ENCODE results near the gene TSPAN18. TPM values are rescaled to one million over a fixed set of nuclear protein-coding genes. Genes with fewer than 3 reads are reported as not detected.

TSPAN18 gene
- total RNA-seq, 1 donor from 2014 or later: 52.8 TPM

DNA sequence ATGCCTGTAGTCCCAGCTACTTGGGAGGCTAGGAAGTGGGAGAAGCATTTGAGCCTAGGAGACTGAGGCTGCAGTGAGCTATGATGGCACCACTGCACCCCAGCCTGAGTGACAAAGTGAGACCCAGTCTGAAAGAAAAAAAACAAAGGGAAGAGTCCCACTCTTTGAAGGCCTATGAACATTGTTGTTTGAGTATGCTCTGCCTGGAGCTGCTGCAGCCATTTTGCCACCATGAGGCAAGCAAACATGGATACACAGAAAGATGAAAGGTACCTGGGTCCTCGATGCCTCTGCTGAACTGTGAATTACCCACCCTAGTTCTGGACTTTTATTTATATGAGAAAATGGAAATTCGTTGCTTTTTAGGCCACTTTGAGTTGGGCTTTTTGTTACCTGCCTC, 19.7 kb upstream of the TSPAN18 start:
- Mint-ChIP-seq H3K9me3 (peaks cover 8% of the 10 kb centered on the region), H3K27ac (no peak overlapping the region), H3K36me3 (no peaks in the 10 kb centered on the region), H3K4me3 (no peak overlapping the region), H3K27me3 (peaks cover 8% of the 10 kb centered on the region), H3K4me1 (ENCODE audit: unreplicated experiment) (peaks cover 18% of the 10 kb centered on the region)
- DNase-seq (ENCODE audit: extremely low spot score, unreplicated experiment): no peak
- TF ChIP-seq, protein P1, sequence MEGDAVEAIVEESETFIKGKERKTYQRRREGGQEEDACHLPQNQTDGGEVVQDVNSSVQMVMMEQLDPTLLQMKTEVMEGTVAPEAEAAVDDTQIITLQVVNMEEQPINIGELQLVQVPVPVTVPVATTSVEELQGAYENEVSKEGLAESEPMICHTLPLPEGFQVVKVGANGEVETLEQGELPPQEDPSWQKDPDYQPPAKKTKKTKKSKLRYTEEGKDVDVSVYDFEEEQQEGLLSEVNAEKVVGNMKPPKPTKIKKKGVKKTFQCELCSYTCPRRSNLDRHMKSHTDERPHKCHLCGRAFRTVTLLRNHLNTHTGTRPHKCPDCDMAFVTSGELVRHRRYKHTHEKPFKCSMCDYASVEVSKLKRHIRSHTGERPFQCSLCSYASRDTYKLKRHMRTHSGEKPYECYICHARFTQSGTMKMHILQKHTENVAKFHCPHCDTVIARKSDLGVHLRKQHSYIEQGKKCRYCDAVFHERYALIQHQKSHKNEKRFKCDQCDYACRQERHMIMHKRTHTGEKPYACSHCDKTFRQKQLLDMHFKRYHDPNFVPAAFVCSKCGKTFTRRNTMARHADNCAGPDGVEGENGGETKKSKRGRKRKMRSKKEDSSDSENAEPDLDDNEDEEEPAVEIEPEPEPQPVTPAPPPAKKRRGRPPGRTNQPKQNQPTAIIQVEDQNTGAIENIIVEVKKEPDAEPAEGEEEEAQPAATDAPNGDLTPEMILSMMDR (conservative IDR thresholded peaks at IDR 0.05): no peak

DNA sequence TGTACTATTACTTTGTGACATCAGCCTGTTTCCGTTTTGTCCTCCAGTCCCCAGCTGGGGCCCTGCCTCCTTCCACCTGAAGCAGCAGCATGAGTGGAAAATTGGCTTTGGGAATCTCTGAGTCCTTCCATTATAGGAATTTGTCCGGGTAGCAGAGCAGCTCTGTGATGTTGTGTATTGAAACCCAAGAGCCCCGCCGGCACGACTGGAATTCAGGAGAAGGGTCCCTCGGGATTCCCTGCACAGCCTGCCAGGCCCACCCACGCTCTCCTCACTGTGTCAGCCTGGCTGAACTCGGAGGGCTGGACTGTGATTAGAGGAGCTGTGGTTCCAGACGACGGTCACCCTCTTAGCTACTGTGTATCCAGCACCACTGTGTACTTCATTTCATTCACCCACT, 18.8 kb upstream of the TSPAN18 start:
- Mint-ChIP-seq H3K36me3 (no peaks in the 10 kb centered on the region), H3K4me3 (no peak overlapping the region), H3K4me1 (ENCODE audit: unreplicated experiment) (peaks cover 21% of the 10 kb centered on the region), H3K9me3 (peaks cover 8% of the 10 kb centered on the region), H3K27ac (no peak overlapping the region), H3K27me3 (peaks cover 9% of the 10 kb centered on the region)
- DNase-seq (ENCODE audit: extremely low spot score, unreplicated experiment): no peak
- TF ChIP-seq, protein P1 (conservative IDR thresholded peaks at IDR 0.05): no peak

DNA sequence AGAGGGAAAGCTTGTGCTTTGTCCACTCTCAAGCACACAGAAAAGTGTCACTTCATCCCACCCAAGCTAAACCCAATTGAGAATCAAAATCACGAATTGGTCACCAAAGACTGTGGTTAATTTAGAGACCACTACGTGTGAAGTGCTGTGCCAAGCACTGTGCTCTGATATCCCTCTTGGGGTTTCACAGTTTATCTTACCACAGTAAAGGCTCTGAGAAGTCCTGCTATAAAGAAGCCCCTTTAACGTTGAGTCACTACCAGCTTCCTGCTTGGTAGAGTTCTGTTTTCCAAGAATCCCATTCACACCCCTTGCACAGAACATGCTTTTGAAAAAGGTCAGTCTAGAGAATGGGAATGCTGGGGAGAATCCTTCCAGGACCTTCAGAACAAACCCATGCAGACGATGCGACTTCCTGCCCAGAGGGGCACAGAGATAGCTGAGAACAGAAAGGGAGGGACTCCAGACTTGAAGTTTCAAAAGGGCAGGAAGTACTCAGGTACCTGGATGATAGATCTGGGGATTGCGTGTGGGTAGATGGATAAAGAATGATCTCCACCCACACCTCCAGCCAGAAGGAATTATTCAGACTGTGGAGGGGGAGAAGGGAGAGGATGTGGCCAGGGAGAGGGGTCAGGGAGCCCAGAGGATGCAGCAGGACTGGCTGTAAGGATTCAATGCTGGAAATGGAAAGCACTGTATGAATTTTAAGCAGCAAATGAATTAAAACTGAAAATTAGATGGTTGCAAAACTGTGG, 18.1 kb upstream of the TSPAN18 start:
- Mint-ChIP-seq H3K4me1 (ENCODE audit: unreplicated experiment) (peaks cover 23% of the 10 kb centered on the region), H3K9me3 (peaks cover 6% of the 10 kb centered on the region), H3K4me3 (no peak overlapping the region), H3K36me3 (no peaks in the 10 kb centered on the region), H3K27ac (no peak overlapping the region), H3K27me3 (peaks cover 11% of the 10 kb centered on the region)
- no peak for DNase-seq (ENCODE audit: extremely low spot score, unreplicated experiment)
- TF ChIP-seq, protein P1 (conservative IDR thresholded peaks at IDR 0.05): no peak

DNA sequence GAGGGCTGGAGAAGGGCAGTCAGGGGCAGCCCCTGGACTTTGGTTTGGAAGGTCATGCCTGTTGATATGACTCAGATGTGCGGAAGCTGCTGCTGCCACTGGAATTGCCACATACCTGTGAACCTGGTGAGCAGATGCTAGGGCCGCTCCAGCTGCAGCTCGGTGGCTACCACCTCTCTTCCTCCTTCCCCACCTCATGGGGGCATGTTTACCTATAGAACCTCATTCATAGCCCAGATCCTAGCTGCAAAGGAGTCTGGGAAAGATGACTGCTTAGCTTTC, 17.5 kb upstream of the TSPAN18 start:
- H3K36me3 Mint-ChIP-seq: no peaks in the 10 kb centered on the region
- peaks cover 11% of the 10 kb centered on the region for H3K27me3 Mint-ChIP-seq
- DNase-seq (ENCODE audit: extremely low spot score, unreplicated experiment): no peak
- no peak overlapping the region for H3K27ac Mint-ChIP-seq
- TF ChIP-seq, protein P1 (conservative IDR thresholded peaks at IDR 0.05): no peak
- no peak overlapping the region for H3K4me3 Mint-ChIP-seq
- peaks cover 3% of the 10 kb centered on the region for H3K9me3 Mint-ChIP-seq
- peaks cover 23% of the 10 kb centered on the region for H3K4me1 Mint-ChIP-seq (ENCODE audit: unreplicated experiment)

DNA sequence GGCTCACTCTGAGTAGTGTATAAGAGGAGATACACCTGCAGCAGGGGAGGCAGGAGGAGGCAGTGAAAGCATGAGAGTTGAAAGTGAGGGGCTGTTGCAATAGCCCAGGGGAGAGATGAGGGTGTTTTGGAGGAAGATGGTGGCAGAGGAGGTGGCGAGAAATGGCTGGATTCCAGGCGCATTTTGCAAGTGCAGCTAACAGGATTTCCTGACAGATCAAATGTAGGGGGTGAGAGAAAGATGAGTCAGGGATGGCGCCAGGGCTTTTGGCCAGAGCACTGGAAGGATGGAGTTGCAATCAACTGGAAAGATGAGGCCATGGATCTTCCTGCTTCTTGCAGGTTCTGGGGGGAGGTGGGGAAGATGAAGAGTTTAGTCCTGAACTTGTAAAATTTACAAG, 16.8 kb upstream of the TSPAN18 start:
- TF ChIP-seq, protein P1 (conservative IDR thresholded peaks at IDR 0.05): no peak
- Mint-ChIP-seq H3K36me3 (no peaks in the 10 kb centered on the region), H3K27ac (no peak overlapping the region), H3K4me1 (ENCODE audit: unreplicated experiment) (peaks cover 23% of the 10 kb centered on the region), H3K27me3 (peaks cover 11% of the 10 kb centered on the region), H3K4me3 (no peak overlapping the region), H3K9me3 (peaks cover 3% of the 10 kb centered on the region)
- no peak for DNase-seq (ENCODE audit: extremely low spot score, unreplicated experiment)

Measured in type B pancreatic cell (in vitro differentiated cells).